HG03439 (cell line): Measurements from ENCODE around the gene PSMD8.
"Not testable (repeated sequence)": the region's sequence is repeated elsewhere in the genome, so short reads cannot be mapped to it uniquely, and the experiment has no call there.

Source experiments
- ATAC-seq: cut with Tn5 transposase; IDR thresholded peaks from one replicate; pipeline ENCODE4 v1.9.1; 2021; ENCODE audit warnings: mild to moderate bottlenecking, moderate library complexity; ENCODE audit not compliant: unreplicated experiment

The PSMD8 gene

GRCh38 chr19:38361633-38362075, 12.7 kb upstream of the PSMD8 start:
- peak; percentile 52 for ATAC-seq

- peak; percentile 45 for ATAC-seq
Observed at GRCh38 chr19:38362076-38362945, 12.1 kb upstream of the PSMD8 start.

GRCh38 chr19:38362946-38363688, 11.3 kb upstream of the PSMD8 start:
- ATAC-seq, result not testable (repeated sequence)

GRCh38 chr19:38367041-38367440, 7.3 kb upstream of the PSMD8 start:
- ATAC-seq, result no peak

GRCh38 chr19:38369584-38369983, 4.8 kb upstream of the PSMD8 start:
- ATAC-seq, result no peak

GRCh38 chr19:38370299-38370698, 4.1 kb upstream of the PSMD8 start:
- no peak for ATAC-seq

GRCh38 chr19:38371081-38371480, 3.3 kb upstream of the PSMD8 start:
- no peak for ATAC-seq

GRCh38 chr19:38373907-38374331, 452 bp upstream of the PSMD8 start:
- ATAC-seq, result no peak

GRCh38 chr19:38375098-38375493, 725 bp downstream of the PSMD8 start:
- no peak for ATAC-seq

GRCh38 chr19:38375748-38376147, 1.4 kb downstream of the PSMD8 start:
- ATAC-seq, result no peak

GRCh38 chr19:38376576-38376975, 2.2 kb downstream of the PSMD8 start:
- no peak for ATAC-seq

GRCh38 chr19:38377052-38377451, 2.7 kb downstream of the PSMD8 start:
- ATAC-seq, result no peak

GRCh38 chr19:38378866-38379265, 4.5 kb downstream of the PSMD8 start:
- ATAC-seq, result no peak

- no peak for ATAC-seq
Observed at GRCh38 chr19:38381138-38381537, 6.8 kb downstream of the PSMD8 start.

- no peak for ATAC-seq
Observed at GRCh38 chr19:38383184-38383583, 8.8 kb downstream of the PSMD8 start.

- no peak for ATAC-seq
Observed at GRCh38 chr19:38383743-38384142, 9.4 kb downstream of the PSMD8 start.

GRCh38 chr19:38384209-38385027, 10.0 kb downstream of the PSMD8 start:
- no peak for ATAC-seq

GRCh38 chr19:38385057-38385803, 10.9 kb downstream of the PSMD8 start:
- no peak for ATAC-seq

GRCh38 chr19:38385804-38386257, 11.5 kb downstream of the PSMD8 start:
- no peak for ATAC-seq

GRCh38 chr19:38386300-38386970, 12.1 kb downstream of the PSMD8 start:
- ATAC-seq, result no peak
